ENCODE data around the gene MCOLN1.

The MCOLN1 gene

DNA sequence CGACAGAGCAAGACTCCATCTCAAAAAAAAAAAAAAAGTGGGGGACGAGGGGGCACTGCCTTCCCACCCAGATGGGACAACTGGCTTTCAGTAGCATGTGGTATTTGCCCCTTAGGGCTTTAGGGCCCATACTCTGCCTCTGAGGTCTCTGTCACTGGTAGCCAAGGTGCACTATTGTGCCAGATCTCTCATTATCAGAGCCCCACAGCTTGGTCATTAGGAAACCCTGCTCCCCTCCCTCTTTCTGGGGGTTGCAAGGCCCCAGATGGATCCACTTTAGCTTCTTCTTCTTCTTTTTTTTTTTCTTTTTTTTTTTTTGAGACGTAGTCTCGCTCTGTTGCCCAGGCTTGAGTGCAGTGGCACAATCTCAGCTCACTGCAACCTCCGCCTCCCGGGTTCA, 17.7 kb upstream of the MCOLN1 start:
- DNase-seq, result no peak

DNA sequence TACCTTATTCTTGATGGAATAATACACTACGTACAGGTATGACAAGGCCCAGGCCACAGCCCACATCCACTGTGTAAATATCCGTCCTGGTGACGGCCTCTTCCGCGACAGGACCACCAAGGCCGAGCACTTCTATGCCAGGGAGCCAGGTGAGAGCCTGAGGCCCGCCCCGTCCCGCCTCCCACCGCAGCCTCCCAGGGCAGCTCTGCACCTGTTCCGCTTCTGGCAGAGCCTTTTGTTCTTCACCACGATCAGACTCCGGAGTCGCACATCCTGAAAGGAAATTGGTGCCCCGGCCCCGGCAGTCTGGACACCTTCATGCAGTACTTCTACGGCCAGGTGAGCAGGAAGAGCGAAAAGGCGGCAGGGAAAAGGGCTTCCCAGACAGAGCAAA, 17.1 kb upstream of the MCOLN1 start:
- peak in 2 of 6 experiments; percentile 11 to 17 for DNase-seq

DNA sequence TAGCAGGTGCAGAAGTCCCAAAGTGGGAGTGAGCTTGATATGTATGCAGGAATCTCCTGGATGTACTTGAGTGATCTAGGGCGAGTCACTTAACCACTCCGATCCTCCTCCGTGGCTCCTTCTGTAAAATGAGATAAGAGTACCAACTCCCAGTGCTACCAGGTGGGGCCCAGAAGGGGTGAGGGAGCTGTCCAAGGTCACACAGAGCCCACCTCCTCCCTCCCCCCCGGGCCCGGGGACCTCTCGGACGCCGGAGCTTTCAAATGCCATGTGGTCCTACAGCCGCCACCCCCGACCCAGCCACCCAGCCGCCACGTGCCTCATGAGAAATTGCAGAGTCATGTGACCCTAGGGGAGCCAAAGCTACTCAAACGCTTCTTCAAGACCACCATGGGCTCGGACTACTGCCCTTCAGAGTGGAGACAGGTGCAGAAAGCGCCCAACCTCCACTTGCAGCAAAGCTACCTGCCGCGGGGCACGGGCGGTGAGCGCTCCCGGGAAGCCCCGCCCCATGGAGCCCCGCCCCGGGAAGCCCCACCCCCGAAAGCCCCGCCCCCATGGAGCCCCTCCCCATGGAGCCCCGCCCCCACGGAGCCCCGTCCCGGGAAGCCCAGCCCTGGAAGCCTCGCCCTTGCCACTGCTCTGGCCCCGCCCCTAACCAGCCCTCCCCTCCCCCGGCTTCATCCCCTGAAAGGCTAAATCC, 16.6 kb upstream of the MCOLN1 start:
- peak in 2 of 6 experiments; percentile 28 to 32 for DNase-seq

DNA sequence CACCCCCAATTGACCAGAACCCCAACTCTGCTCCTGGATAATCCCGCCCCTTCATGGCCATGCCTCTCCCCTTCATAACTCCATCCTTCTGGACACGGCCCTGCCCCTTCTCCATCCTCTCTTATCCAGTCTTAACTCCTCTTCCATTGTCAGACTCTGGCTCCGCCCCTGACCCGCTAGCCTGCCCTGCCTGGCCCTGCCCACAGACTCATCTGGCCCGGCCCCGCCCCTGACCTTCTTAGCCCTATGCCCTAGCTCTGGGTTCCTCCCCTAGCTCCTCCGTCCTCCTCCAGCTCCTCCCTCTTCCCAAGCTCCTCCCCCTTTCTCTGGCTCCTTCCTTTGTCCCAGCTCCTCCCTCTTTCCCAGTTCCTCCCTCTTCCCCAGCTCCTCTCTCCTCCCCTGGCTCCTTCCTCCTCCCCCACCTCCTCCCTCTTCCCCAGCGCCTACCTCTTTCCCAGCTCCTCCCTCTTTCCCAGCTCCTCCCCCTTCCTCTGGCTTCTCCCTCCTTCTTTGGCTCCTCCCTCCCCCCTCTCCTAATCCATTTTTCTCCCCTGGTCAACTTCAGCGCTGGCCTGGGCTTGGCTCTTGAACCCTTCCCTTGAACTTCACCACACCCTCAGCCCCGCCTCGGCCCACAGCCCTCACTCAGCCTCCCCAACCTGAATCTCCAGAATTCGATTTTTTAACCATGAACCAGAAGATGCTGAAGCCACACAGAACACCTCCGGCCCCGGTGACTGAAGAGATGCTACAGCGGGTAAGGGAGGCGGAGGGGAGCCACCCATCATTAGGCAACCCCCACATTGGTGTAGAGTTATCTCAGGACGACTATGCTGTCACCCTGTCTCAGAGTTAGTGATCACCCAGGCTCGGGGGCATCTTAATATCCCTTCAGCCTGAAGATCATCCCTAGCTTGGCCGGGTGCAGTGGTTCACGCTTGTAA, 15.8 kb upstream of the MCOLN1 start:
- peak in 1 of 6 experiments; percentile 29 for DNase-seq

DNA sequence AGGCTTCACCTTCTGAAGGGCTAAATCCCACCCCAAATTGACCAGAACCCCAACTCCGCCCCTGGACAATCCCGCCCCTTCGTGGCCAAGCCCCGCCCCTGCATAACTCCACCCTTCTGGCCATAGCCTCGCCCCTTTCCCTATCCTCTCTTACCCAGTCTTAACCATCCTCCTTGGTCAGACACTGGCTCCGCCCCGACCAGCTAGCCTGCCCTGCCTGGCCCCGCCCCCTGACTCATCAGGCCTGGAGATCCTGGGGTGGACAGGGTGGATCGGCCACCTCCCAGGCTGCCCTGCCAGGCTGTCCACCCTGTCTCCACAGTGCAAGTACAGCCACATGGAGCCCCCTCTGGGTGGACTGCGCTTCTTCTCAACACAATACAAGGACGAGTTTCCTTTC, 14.5 kb upstream of the MCOLN1 start:
- DNase-seq, result no peak

DNA sequence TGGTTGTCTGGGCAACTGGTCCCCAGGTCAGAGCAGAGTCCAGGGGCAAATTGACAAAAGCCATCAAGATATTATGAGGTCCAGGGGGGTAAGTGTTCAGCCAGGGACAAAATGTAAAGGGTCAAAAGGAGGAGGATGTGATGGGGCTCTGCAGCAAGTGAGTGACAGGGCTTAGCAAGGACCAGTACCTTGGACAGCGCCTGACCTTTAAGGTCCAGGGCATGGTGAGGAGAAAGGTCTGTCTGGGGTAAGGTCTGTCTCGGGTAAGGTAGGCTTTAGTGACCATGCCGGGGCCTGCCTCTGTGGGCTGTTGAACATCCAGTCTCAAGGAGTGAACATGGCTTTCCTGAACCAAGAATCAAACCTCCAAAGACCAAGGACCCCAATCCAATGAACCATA, 12.8 kb upstream of the MCOLN1 start:
- DNase-seq, result no peak

DNA sequence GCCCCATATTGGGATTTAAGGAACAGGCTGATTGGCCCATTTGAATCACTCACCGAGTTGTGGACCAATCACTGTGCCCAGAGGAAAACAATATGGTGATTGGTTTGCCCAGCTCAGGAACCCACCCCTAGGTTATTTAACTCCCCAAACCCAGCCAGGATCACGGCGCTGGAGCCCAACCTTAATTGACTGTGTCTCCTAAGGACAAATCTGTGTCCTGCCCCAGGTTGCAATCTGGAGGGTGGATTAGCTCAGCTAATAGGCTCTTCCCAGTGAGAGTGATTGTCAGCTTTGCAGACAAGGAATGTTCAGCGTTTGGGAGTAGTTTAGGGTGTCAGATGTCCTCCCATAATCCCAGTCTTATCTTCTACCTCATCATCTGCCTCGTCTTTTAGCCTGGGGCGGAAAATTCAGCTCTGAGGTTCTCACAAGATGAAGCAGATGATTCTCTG, 10.0 kb upstream of the MCOLN1 start:
- DNase-seq, result no peak

DNA sequence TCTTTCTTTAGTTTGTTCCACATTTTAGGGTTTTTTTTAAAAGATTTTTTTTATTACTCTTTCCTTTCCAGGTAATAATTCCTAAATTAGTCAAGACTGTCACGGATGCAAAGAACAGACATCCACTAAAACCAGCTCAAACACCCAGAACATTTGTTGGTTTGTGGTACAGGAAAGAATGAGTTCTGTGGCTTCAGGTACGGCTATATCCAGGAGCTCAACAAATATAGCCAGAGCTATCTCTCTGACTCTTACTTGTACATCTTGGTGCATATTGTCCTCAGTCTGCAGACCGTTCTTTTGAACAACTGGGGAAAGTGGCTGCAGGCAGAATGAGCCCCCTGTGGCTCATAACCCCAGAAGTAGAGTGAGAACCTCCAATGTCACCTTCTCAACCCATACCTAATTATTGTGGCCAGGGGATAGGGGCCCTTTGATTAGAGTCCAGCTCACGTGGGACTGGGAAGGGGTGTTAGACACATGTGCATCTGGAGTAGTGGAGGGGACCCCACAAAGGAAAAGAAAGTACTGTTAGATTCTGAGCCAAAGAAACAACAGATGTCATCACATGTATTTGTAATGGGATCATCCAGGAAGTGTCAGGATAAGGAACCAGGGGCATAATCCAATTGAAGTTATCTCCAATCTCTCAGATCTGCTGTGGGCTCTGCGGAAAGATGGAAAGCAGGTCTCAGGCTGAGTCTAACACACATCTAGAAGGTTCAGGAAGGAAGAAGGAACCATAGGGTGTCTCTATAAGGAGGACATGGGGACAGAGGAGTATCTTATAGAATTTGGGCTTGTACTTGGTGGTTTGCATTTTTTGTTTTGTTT, 8.4 kb upstream of the MCOLN1 start:
- no peak for DNase-seq

DNA sequence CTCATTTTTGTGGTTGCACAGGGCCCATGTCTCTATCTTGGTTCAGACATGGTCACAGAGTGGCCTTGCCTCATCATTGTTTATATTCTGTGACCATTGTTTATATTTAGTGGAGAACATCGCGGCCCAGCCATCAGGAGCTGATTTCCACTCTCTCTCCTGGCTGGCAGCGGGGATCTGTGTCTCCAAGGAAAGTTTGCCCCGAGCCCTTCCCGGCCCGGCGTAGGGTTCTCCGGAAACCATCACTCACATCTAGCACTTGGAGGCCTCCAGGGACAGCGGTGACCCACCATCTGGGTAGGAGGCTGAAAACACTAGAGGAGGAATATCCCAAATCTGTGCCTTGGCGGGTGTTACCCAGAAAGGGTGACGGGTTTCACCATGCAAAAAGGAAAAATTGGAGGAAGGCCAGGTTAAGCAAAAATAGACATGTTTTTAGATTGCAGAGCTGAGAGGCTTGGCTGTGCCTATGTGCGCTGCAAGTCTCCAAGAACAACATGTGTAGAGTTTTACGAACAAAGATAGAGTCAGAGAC, 7.2 kb upstream of the MCOLN1 start:
- DNase-seq, result no peak

DNA sequence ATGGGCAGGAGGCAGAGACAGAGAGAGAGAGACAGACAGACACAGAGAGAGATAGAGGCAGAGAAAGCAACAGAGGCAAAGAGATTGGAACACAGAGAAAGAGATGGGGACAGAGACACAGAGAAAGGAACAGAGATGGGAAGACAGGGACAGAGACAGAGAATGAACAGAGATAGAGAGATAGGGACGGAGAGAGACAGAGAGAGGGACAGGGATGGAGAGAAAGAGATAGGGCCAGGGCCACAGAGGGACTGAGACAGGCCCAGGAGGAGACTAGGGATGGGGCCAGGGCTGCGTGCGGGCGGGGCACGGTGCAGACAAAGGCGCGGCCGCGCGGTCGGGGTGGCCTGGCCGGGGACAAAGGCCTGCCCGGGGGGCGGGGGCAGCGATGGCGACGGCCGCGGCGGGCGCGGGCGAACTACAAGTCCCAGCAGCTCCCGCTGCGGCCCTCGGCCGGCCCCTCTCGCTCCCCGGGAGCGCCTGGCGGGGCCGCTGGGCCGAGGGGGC, 6.7 kb upstream of the MCOLN1 start, which contains the start of gene ZNF358:
Gene ZNF358 (plus strand): TSS at position 459 of the 507 bp plus-strand sequence. CDS start 3,140 bp downstream, outside the sequence.
- DNase-seq, result peak in 1 of 6 experiments; percentile 9

DNA sequence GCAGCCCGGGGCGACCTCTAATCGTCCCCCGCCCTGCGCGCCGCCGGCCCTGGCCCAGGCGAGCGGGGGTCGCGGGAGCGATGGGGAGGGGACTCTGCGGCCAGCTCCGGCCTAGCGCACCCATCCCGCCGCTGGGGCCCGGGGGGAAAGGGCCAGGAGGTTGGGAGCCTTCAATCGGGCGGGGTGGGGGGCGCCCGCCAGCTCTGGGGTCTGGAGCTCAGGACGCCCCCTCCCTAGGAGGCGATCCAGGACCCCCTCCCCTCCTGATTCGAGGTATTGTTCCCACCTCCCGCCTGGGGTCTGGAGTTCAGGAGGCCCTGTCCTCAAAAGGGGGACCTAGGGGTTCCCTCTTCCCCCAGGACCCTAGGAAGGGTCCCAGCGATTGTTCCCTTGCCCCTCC, 6.1 kb upstream of the MCOLN1 start:
- DNase-seq, result no peak

DNA sequence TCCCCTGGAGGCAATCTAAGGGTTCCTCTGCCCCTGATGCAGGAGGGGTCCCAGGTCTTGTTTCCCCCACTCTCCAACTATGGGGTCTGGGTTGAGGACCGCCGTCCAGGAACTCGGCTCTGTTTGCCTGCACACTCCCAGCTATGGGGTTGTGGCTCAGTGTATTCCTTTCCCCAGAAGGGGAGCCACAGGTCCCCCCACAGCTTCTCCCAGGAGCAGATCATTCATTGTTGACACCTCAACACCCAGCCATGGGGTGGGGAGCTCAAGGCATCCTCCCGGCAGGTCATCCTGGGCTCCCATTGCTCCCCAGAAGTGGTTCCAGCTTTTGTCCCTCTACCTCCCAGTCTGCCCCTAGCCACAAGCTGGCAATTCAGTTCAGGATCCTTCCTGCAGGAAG, 5.5 kb upstream of the MCOLN1 start:
- no peak for DNase-seq

DNA sequence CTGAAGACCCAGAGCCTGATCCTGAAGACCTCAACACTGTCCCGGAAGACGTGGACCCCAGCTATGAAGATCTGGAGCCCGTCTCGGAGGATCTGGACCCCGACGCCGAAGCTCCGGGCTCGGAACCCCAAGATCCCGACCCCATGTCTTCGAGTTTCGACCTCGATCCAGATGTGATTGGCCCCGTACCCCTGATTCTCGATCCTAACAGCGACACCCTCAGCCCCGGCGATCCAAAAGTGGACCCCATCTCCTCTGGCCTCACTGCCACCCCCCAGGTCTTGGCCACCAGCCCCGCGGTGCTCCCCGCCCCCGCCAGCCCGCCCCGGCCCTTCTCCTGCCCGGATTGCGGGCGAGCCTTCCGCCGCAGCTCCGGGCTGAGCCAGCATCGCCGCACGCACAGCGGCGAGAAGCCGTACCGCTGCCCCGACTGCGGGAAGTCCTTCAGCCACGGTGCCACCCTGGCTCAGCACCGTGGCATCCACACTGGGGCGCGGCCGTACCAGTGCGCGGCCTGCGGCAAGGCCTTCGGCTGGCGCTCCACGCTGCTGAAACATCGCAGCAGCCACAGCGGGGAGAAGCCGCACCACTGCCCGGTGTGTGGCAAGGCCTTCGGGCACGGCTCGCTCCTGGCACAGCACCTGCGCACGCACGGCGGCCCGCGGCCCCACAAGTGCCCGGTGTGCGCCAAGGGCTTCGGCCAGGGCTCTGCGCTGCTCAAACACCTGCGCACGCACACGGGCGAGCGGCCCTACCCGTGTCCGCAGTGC, 2.9 kb upstream of the MCOLN1 start:
- DNase-seq, result no peak

DNA sequence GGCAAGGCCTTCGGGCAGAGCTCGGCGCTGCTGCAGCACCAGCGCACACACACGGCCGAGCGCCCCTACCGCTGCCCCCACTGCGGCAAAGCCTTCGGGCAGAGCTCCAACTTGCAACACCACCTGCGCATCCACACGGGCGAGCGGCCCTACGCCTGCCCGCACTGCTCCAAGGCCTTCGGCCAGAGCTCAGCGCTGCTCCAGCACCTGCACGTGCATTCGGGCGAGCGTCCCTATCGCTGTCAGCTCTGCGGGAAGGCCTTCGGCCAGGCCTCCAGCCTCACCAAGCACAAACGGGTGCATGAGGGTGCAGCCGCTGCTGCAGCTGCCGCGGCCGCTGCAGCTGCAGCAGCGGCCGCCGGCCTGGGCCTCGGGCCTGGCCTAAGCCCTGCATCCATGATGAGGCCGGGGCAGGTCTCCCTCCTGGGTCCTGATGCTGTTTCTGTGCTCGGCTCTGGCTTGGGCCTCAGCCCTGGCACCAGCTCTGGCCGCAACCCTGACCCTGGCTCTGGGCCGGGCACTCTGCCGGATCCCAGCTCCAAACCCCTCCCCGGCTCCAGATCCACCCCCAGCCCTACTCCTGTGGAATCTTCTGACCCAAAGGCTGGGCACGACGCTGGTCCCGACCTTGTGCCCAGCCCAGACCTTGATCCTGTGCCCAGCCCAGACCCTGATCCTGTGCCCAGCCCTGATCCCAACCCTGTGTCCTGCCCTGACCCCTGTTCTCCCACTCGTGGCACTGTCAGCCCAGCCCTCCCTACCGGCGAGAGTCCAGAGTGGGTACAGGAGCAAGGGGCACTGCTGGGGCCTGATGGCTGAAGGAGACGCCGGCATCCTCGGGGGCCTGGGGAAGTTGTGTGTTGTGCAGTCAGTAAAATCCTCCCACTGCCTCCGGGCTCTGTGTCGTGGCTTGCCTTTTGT, 2.0 kb upstream of the MCOLN1 start:
- DNase-seq, result no peak

DNA sequence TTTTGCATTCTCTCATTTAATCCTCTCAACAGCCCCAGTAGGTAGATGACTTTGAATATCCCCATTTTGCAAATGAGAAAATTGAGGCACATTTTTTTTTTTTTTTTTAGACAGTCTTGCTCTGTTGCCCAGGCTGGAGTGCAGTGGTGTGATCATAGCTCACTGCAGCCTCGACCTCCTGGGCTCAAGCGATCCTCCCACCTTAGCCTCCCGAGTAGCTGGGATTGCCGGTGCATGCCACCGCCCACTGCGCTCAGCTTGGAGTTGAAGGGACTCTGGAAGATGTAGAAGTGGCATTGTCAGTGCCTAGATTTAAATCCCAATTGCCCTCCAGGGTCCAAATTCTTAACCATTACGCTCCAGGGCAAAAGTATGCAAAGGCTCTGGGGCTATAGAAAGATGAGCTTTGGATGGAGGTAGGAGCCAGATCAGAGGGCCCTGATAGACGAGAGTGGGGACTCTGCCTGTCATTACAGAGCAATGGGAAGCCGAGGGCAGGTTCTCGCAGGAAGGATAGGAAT, 813 bp upstream of the MCOLN1 start:
- no peak for DNase-seq

DNA sequence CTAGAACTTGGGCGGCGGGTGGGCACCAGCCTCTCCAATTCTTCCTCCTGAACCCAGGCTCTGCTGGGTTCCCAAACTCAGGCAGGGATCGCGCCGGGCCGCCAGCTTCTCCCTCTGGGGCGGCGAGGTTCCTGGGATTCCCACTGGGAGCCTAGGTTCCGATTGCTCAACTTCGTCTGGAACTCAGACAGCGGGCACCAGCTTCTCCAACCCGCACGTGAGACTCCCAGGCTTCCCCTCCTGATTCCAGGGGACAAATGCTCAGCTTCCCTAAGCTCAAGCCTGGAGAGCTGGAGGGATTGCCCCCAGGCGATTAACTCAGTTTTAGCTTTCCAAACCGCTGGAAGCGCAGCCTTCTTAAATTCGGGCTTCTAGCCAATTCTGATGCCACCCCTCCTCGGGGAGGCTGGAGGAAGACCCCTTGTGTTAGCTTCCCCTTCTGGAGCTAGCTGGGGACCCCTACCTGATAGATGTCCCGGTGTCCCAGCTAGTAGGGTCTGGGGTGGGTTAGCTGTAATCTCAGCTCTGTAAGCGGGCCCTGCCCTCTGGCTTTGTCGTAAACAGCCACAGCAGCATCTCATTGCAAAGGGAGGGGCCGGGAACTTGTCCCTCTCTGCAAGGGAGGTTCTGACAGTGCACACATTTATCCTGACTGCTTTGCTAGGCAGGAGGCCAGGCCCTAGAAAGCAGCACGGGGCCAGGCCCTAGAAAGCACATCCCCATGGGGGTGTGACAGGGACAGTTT, 671 bp downstream of the MCOLN1 start:
- DNase-seq, result no peak

DNA sequence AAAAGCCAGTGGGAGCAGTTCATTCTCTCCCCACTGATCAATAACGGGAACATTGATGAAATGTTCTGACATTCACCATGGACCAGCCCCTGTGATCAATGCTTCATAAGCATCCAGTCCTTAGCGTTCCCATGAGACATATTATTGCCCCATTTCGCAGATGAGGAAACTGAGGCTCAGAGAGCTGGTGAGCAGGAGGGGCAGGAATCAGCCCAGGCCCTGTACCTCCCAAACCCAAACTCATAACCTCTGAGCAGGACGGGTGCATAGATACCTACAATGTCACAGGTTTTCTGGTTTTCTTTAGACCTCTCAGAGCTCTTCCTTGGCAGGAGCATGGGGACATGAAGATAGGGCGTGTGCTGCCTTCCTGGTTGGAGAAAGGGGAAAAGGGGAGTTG, 2.1 kb downstream of the MCOLN1 start:
- no peak for DNase-seq

DNA sequence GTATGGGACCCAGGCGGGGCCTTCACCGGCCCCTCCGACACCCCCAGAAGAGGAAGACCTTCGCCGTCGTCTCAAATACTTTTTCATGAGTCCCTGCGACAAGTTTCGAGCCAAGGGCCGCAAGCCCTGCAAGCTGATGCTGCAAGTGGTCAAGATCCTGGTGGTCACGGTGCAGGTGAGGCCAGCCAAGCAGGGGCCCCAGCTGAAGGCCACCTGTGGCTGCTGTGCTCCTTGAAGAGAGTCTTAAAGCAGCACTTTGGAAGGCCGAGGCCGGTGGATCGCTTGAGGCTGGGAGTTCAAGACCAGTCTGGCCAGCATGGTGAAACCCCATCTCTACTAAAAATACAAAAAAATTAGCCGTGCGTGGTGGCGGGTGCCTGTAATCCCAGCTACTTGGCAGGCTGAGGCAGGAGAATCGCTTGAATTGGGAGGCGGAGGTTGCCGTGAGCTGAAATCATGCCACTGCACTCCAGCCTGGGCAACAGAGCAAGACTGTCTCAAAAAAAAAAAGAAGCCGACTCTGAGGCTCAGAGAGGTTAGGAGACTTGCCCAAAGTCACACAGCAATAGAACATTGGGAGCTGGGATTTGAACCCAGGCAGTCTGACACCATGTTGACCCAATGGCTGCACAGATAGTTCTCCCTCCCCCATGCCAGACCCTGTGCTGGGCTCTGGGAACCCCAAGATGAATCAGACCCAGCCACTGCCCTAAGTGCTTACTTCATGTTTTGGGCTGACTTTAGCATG, 2.7 kb downstream of the MCOLN1 start:
- no peak for DNase-seq
